Measurements from ENCODE around the gene ZBTB43.

ZBTB43 gene

DNA sequence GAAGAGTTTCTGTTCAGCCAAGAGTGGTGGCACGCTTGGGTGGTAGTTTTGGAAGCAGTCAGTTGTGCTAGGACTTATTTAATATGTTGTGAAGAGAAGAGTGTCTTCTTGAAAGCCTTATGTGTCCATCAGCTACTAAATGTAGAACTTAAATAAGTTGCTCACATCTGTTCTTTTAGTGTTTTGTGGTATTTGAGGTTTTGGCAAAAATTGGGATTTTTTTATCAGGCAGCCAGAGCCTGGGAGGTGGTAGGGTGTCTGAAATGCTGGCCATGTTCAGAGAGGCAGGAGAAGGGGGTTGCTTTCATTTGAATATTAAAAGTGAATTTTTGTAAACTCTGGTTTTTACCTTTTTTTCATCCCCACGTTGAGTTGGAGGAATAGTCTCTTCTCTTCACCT lies 31.4 kb downstream of the ZBTB43 start:
- no peak overlapping the region for H4K8ac ChIP-seq (ENCODE audit: low read length)
- no peak overlapping the region for H3K4ac ChIP-seq (ENCODE audit: low read depth in 1 of 2, low read length in 2 of 2)
- H3K9ac ChIP-seq (ENCODE audit: low read length), result no peak overlapping the region
- no peak overlapping the region for H2BK120ac ChIP-seq (ENCODE audit: low read depth, low read length)
- no peak overlapping the region for H3K18ac ChIP-seq (ENCODE audit: low read depth in 1 of 2, low read length in 2 of 2)
- no peak overlapping the region for H2AFZ ChIP-seq (ENCODE audit: low read depth, low read length)
- no peak overlapping the region for H4K91ac ChIP-seq (ENCODE audit: low read length)
- no peak overlapping the region for H3K4me2 ChIP-seq (ENCODE audit: low read length, poor library complexity, severe bottlenecking)
- no peak overlapping the region for H2BK5ac ChIP-seq (ENCODE audit: low read depth, low read length, poor library complexity, severe bottlenecking)
- H3K14ac ChIP-seq (ENCODE audit: low read length in 2 of 2), result no peak overlapping the region
- peaks cover 39 to 65% of the 10 kb centered on the region in 2 experiments for H3K36me3 ChIP-seq (ENCODE audit: control insufficient read depth in 1 of 2, insufficient read depth in 2 of 2, low read depth in 1 of 2, low read length in 2 of 2)
- no peak overlapping the region for H3K27ac ChIP-seq (ENCODE audit: low read length, poor library complexity, severe bottlenecking)
- no peaks in the 10 kb centered on the region for H3K27me3 ChIP-seq (ENCODE audit: control insufficient read depth in 1 of 2, insufficient read depth in 1 of 2, low read length in 2 of 2)
- 100% methylated on average over 1 of the region's 2 CpGs for WGBS
- H3K23ac ChIP-seq (ENCODE audit: low read length in 2 of 2), result no peak overlapping the region
- no peaks in the 10 kb centered on the region for H3K9me3 ChIP-seq (ENCODE audit: control insufficient read depth, low read length)
- H2BK15ac ChIP-seq (ENCODE audit: low read depth, poor library complexity, severe bottlenecking), result no peak overlapping the region
- DNase-seq, result no peak
- H3K79me1 ChIP-seq (replicated peaks; ENCODE audit: low read length, poor library complexity, severe bottlenecking), result peaks cover 45% of the 10 kb centered on the region
- no peak overlapping the region for H2BK12ac ChIP-seq (ENCODE audit: low read length in 2 of 2)
- no peaks in the 10 kb centered on the region for H3K4me1 ChIP-seq (ENCODE audit: control insufficient read depth, insufficient read depth, low read depth, low read length)
- H2AK5ac ChIP-seq (ENCODE audit: low read length, severe bottlenecking), result no peak overlapping the region
- H3K4me3 ChIP-seq (ENCODE audit: insufficient read depth in 1 of 2, low read depth in 1 of 2, low read length in 2 of 2), result no peak overlapping the region

DNA sequence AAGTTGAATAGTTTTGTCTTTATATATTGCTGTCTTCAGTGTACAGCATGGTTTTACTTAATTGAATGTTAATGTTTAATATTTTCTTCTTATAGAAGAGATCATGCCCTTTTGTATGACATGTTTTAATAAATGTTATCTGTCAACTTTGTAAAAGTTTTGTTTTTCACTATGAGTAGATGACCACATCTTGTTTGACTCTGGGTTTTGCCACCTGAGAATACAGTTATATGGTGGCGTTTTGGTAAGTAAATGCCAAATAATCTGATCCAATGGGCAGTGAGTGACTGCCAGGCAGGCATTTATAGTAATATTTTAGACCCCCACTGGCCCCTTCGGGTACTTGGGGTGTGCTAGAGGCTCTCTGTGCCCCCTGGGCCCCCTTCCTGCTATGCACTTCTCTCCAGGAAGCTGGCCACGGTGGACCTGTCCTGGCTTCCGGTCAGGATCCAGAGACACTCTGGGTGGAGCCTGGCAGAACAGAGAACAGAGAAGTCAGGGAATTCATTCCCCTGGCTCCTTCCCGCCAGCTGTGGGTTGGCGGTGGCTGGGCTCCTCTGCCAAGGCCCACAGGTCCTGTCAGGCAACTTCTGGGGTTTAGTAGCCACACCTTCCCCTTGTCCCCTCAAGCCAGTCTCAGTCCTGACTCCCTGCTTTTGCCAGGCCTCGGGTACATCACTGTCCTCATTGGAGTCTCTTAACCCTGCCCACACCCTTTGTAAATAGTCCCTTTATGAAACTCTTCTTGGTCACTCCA lies 33.4 kb downstream of the ZBTB43 start:
- no peak overlapping the region for H3K18ac ChIP-seq (ENCODE audit: low read depth in 1 of 2, low read length in 2 of 2)
- H2AFZ ChIP-seq (ENCODE audit: low read depth, low read length), result no peak overlapping the region
- H3K4me3 ChIP-seq (ENCODE audit: insufficient read depth in 1 of 2, low read depth in 1 of 2, low read length in 2 of 2), result no peak overlapping the region
- no peak overlapping the region for H2AK5ac ChIP-seq (ENCODE audit: low read length, severe bottlenecking)
- peaks cover 33% of the 10 kb centered on the region for H3K79me1 ChIP-seq (replicated peaks; ENCODE audit: low read length, poor library complexity, severe bottlenecking)
- H3K36me3 ChIP-seq (ENCODE audit: control insufficient read depth in 1 of 2, insufficient read depth in 2 of 2, low read depth in 1 of 2, low read length in 2 of 2), result peaks cover 32 to 53% of the 10 kb centered on the region in 2 experiments
- WGBS, result 97% methylated on average over 7 of the region's 7 CpGs
- H2BK12ac ChIP-seq (ENCODE audit: low read length in 2 of 2), result no peak overlapping the region
- no peak overlapping the region for H2BK15ac ChIP-seq (ENCODE audit: low read depth, poor library complexity, severe bottlenecking)
- peaks cover under 1% of the 10 kb centered on the region for H3K4me1 ChIP-seq (ENCODE audit: control insufficient read depth, insufficient read depth, low read depth, low read length)
- H3K23ac ChIP-seq (ENCODE audit: low read length in 2 of 2), result no peak overlapping the region
- no peak overlapping the region for H3K14ac ChIP-seq (ENCODE audit: low read length in 2 of 2)
- H3K9me3 ChIP-seq (ENCODE audit: control insufficient read depth, low read length), result no peaks in the 10 kb centered on the region
- H2BK120ac ChIP-seq (ENCODE audit: low read depth, low read length), result no peak overlapping the region
- H2BK5ac ChIP-seq (ENCODE audit: low read depth, low read length, poor library complexity, severe bottlenecking), result no peak overlapping the region
- H3K4ac ChIP-seq (ENCODE audit: low read depth in 1 of 2, low read length in 2 of 2), result no peak overlapping the region
- H3K27me3 ChIP-seq (ENCODE audit: control insufficient read depth in 1 of 2, insufficient read depth in 1 of 2, low read length in 2 of 2), result no peaks in the 10 kb centered on the region
- H4K8ac ChIP-seq (ENCODE audit: low read length), result no peak overlapping the region
- no peak overlapping the region for H3K27ac ChIP-seq (ENCODE audit: low read length, poor library complexity, severe bottlenecking)
- H4K91ac ChIP-seq (ENCODE audit: low read length), result no peak overlapping the region
- H3K9ac ChIP-seq (ENCODE audit: low read length), result no peak overlapping the region
- H3K4me2 ChIP-seq (ENCODE audit: low read length, poor library complexity, severe bottlenecking), result no peak overlapping the region
- no peak for DNase-seq

DNA sequence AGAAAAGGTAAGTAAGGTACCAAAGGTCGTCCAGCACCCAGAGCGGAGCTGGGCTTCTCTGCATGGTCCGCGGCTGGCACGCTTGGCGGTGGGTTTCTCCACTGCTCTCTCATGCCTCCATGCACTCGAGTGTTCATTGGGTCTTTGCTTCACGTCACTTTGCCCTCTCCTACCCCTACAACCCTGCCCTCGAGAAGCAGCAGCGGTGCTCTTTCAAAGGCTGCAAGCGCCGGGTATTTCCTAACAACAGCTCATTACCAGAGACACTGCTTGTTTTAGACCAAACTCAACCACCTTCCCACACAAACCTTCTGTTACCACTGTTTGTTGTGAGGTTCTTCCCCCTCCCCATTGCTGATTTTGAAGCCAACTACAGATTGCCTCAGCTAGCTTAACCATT lies 34.1 kb downstream of the ZBTB43 start:
- Histone ChIP-seq H3K79me1 (replicated peaks; ENCODE audit: low read length, poor library complexity, severe bottlenecking) (peaks cover 26% of the 10 kb centered on the region), H3K4me2 (ENCODE audit: low read length, poor library complexity, severe bottlenecking) (no peak overlapping the region), H2AK5ac (ENCODE audit: low read length, severe bottlenecking) (no peak overlapping the region), H2AFZ (ENCODE audit: low read depth, low read length) (no peak overlapping the region), H2BK120ac (ENCODE audit: low read depth, low read length) (no peak overlapping the region), H3K27me3 (ENCODE audit: control insufficient read depth in 1 of 2, insufficient read depth in 1 of 2, low read length in 2 of 2) (no peaks in the 10 kb centered on the region), H3K27ac (ENCODE audit: low read length, poor library complexity, severe bottlenecking) (no peak overlapping the region), H3K23ac (ENCODE audit: low read length in 2 of 2) (no peak overlapping the region), H4K91ac (ENCODE audit: low read length) (no peak overlapping the region), H3K4me1 (ENCODE audit: control insufficient read depth, insufficient read depth, low read depth, low read length) (peaks cover 1% of the 10 kb centered on the region), H3K18ac (ENCODE audit: low read depth in 1 of 2, low read length in 2 of 2) (no peak overlapping the region), H3K4ac (ENCODE audit: low read depth in 1 of 2, low read length in 2 of 2) (no peak overlapping the region), H3K9me3 (ENCODE audit: control insufficient read depth, low read length) (no peaks in the 10 kb centered on the region), H3K9ac (ENCODE audit: low read length) (no peak overlapping the region), H4K8ac (ENCODE audit: low read length) (no peak overlapping the region), H3K36me3 (ENCODE audit: control insufficient read depth in 1 of 2, insufficient read depth in 2 of 2, low read depth in 1 of 2, low read length in 2 of 2) (peaks cover 27 to 47% of the 10 kb centered on the region in 2 experiments), H3K4me3 (ENCODE audit: insufficient read depth in 1 of 2, low read depth in 1 of 2, low read length in 2 of 2) (no peak overlapping the region), H2BK12ac (ENCODE audit: low read length in 2 of 2) (no peak overlapping the region), H2BK15ac (ENCODE audit: low read depth, poor library complexity, severe bottlenecking) (no peak overlapping the region), H3K14ac (ENCODE audit: low read length in 2 of 2) (no peak overlapping the region), H2BK5ac (ENCODE audit: low read depth, low read length, poor library complexity, severe bottlenecking) (no peak overlapping the region)
- WGBS, result 97% methylated on average over 12 of the region's 12 CpGs
- no peak for DNase-seq

DNA sequence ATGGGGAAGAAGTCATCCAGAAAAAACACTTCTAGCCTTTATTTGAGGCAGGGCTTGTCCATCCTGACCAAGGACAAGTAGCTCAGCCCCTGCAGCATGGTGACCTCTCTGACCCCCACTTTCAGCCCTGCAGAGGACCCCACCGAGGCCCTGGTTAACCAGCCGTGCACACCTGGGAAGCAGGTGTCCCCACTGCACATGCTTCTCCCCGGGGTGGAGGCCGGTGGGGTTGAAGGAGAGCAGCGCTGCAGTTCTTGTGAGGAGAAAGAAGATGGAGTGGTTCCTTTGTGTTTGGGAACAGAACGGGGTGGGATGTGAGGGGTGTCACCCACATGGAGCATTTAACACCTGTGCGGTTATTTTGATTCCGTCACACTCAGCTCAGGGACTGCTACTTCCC lies 34.5 kb downstream of the ZBTB43 start:
- H2AK5ac ChIP-seq (ENCODE audit: low read length, severe bottlenecking), result no peak overlapping the region
- no peak overlapping the region for H4K8ac ChIP-seq (ENCODE audit: low read length)
- no peak overlapping the region for H2AFZ ChIP-seq (ENCODE audit: low read depth, low read length)
- peaks cover 25% of the 10 kb centered on the region for H3K79me1 ChIP-seq (replicated peaks; ENCODE audit: low read length, poor library complexity, severe bottlenecking)
- no peaks in the 10 kb centered on the region for H3K9me3 ChIP-seq (ENCODE audit: control insufficient read depth, low read length)
- H2BK15ac ChIP-seq (ENCODE audit: low read depth, poor library complexity, severe bottlenecking), result no peak overlapping the region
- H3K27ac ChIP-seq (ENCODE audit: low read length, poor library complexity, severe bottlenecking), result no peak overlapping the region
- no peak overlapping the region for H3K23ac ChIP-seq (ENCODE audit: low read length in 2 of 2)
- H3K9ac ChIP-seq (ENCODE audit: low read length), result no peak overlapping the region
- DNase-seq, result no peak
- no peak overlapping the region for H3K14ac ChIP-seq (ENCODE audit: low read length in 2 of 2)
- no peak overlapping the region for H3K18ac ChIP-seq (ENCODE audit: low read depth in 1 of 2, low read length in 2 of 2)
- H3K36me3 ChIP-seq (ENCODE audit: control insufficient read depth in 1 of 2, insufficient read depth in 2 of 2, low read depth in 1 of 2, low read length in 2 of 2), result peaks cover 25 to 42% of the 10 kb centered on the region in 2 experiments
- no peak overlapping the region for H3K4me2 ChIP-seq (ENCODE audit: low read length, poor library complexity, severe bottlenecking)
- no peak overlapping the region for H2BK5ac ChIP-seq (ENCODE audit: low read depth, low read length, poor library complexity, severe bottlenecking)
- H3K4me1 ChIP-seq (ENCODE audit: control insufficient read depth, insufficient read depth, low read depth, low read length), result peaks cover 1% of the 10 kb centered on the region
- no peak overlapping the region for H3K4ac ChIP-seq (ENCODE audit: low read depth in 1 of 2, low read length in 2 of 2)
- no peak overlapping the region for H2BK12ac ChIP-seq (ENCODE audit: low read length in 2 of 2)
- no peaks in the 10 kb centered on the region for H3K27me3 ChIP-seq (ENCODE audit: control insufficient read depth in 1 of 2, insufficient read depth in 1 of 2, low read length in 2 of 2)
- H3K4me3 ChIP-seq (ENCODE audit: insufficient read depth in 1 of 2, low read depth in 1 of 2, low read length in 2 of 2), result no peak overlapping the region
- no peak overlapping the region for H4K91ac ChIP-seq (ENCODE audit: low read length)
- no peak overlapping the region for H2BK120ac ChIP-seq (ENCODE audit: low read depth, low read length)
- 83% methylated on average over 8 of the region's 8 CpGs for WGBS

All from mesenchymal stem cell (in vitro differentiated cells and primary cell).